Stomach (tissue), 4 donors: ENCODE measurements around the gene RBPMS2.
"Not testable (repeated sequence)": the region's sequence is repeated elsewhere in the genome, so short reads cannot be mapped to it uniquely, and the experiment has no call there.

Source experiments
- EP300 ChIP-seq: sonication (generic); formaldehyde crosslinking; IDR thresholded peaks from one replicate; pipeline ENCODE4 v1.6.1; 2017; ENCODE audit warnings: antibody characterized with exemption
- POLR2A ChIP-seq, 4 donors: fragments of 450-650 bp; IDR thresholded peaks; one replicate each; pipeline ENCODE4 v1.6.1; 2016; ENCODE audit warnings: antibody characterized with exemption in 4 of 4, control low read depth in 2 of 4, mild to moderate bottlenecking in 1 of 4, moderate library complexity in 1 of 4
- POLR2AphosphoS5 ChIP-seq, 3 donors: sonication (generic); formaldehyde crosslinking; IDR thresholded peaks; one replicate each; pipeline ENCODE4 v1.6.1; 2016; ENCODE audit warnings: antibody characterized with exemption in 3 of 3
- TF ChIP-seq, protein P1 (sequence below), 7 experiments: fragments of 450-650 bp in 4 of 7; fragments of 200-600 bp in 3 of 7; sonication (generic) in 3 of 7; IDR thresholded peaks; one replicate each; pipeline ENCODE4 v1.5.1; 2016 to 2019; ENCODE audit warnings: antibody characterized with exemption in 7 of 7, control low read depth in 2 of 7, mild to moderate bottlenecking in 1 of 7

DNA sequence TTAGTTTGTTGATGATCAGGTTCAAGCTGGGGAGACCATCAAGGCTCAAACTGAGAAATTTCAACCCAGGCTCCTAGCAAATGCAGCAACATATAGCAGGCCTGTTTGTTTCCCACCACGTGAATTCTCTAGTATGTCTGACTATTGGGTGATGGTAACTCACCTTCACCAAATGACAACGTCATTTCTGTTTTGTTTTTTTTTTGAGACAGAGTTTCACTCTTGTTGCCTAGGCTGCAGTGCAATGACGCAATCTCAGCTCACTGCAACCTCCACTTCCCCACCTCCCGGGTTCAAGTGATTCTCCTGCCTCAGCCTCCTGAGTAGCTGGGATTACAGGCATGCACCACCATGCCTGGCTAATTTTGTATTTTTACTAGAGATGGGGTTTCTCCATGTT is 39.6 kb upstream of the RBPMS2 start:
- TF ChIP-seq, protein P1, sequence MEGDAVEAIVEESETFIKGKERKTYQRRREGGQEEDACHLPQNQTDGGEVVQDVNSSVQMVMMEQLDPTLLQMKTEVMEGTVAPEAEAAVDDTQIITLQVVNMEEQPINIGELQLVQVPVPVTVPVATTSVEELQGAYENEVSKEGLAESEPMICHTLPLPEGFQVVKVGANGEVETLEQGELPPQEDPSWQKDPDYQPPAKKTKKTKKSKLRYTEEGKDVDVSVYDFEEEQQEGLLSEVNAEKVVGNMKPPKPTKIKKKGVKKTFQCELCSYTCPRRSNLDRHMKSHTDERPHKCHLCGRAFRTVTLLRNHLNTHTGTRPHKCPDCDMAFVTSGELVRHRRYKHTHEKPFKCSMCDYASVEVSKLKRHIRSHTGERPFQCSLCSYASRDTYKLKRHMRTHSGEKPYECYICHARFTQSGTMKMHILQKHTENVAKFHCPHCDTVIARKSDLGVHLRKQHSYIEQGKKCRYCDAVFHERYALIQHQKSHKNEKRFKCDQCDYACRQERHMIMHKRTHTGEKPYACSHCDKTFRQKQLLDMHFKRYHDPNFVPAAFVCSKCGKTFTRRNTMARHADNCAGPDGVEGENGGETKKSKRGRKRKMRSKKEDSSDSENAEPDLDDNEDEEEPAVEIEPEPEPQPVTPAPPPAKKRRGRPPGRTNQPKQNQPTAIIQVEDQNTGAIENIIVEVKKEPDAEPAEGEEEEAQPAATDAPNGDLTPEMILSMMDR (IDR thresholded peaks at IDR 0.05) = not testable (repeated sequence)
- TF ChIP-seq EP300; POLR2A (IDR thresholded peaks at IDR 0.05); POLR2AphosphoS5 (IDR thresholded peaks at IDR 0.05): not testable (repeated sequence)
